Activated CD4-positive, alpha-beta T cell treated with anti-CD3 and anti-CD28 coated beads for 36 hours (primary cell): ENCODE results near the gene C1QTNF1. TPM values are rescaled to one million over a fixed set of nuclear protein-coding genes. Genes with fewer than 3 reads are reported as not detected.

Experiments used
- ATAC-seq: fragments of 200-7000 bp; cut with Tn5 transposase; one replicate; pipeline ENCODE4 v1.10.0; 2021; ENCODE audit warnings: mild to moderate bottlenecking, moderate library complexity
- CTCF ChIA-PET: fragments of 350-600 bp; sonication (Branson Sonifier 250); formaldehyde crosslinking; loops from one replicate; lab custom pipeline; 2021; ENCODE audit warnings: antibody characterized with exemption; lab: Charles Lee
- POLR2A ChIA-PET: fragments of 350-600 bp; sonication (Branson Sonifier 250); formaldehyde crosslinking; loops from one replicate; lab custom pipeline; 2021; ENCODE audit warnings: antibody characterized with exemption, inconsistent platforms; lab: Charles Lee
- DNase-seq: peaks from one replicate; pipeline ENCODE4 v3.0.0-alpha.2; 2020
- H3K27ac Mint-ChIP-seq: one replicate; pipeline ENCODE4 v1.8.0; 2021; ENCODE audit warnings: mixed read lengths
- H3K27me3 Mint-ChIP-seq: one replicate; pipeline ENCODE4 v1.8.0; 2021; ENCODE audit warnings: mixed read lengths
- H3K36me3 Mint-ChIP-seq: one replicate; pipeline ENCODE4 v1.8.0; 2021; ENCODE audit warnings: low read depth, mixed read lengths
- H3K4me1 Mint-ChIP-seq: one replicate; pipeline ENCODE4 v1.8.0; 2021; ENCODE audit warnings: mixed read lengths
- H3K4me3 Mint-ChIP-seq: one replicate; pipeline ENCODE4 v1.8.0; 2021; ENCODE audit warnings: mild to moderate bottlenecking, moderate library complexity, mixed read lengths
- H3K9me3 Mint-ChIP-seq: one replicate; pipeline ENCODE4 v1.8.0; 2021; ENCODE audit warnings: low read depth, mixed read lengths
- intact Hi-C, 2 experiments: fragments of 100-400 bp; cut with DNase I in 1 of 2; cut with micrococcal nuclease in 1 of 2; formaldehyde crosslinking; loops; one replicate each; pipeline versions ENCODE4 v1.14.2 to v1.15.1; 2022 to 2024; cut with DNase I, micrococcal nuclease
- total RNA-seq, 2 experiments: library from RNA; stranded (reverse); gene quantifications; one replicate each; pipeline ENCODE4 v1.2.3, GENCODE V29; 2021

The C1QTNF1 gene
- total RNA-seq, 2 experiments from 2014 or later, result 0.14 TPM; not detected in 1

DNA sequence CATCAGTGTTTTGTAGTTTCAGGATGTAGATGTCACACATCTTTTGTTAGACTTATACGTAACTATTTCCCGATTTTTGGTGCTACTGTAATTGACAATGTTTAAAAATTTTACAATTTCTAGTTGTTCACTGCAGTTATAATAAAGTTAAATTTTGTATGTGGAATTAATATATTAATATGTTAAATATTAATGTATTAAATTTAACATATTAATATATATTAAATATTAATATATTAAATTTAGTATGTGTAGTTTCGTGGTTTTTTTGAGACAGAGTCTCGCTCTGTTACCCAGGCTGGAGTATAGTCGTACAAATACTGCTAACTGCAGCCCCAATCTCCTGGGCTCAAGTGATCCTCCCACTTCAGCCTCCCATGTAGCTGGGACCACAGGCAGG lies 38.6 kb upstream of the C1QTNF1 start:
- DNase-seq (no peak), ATAC-seq (no peak)
- no peak overlapping the region for H3K4me3 Mint-ChIP-seq
- peaks cover 2% of the 10 kb centered on the region for H3K36me3 Mint-ChIP-seq
- intact Hi-C loops, result no loop called here
- H3K27ac Mint-ChIP-seq, result no peak overlapping the region
- POLR2A ChIA-PET, result interaction anchor here (0.6 kb wide), 1 partner anchor 20 kb away, joined by 3 read pairs; no protein-coding TSS in a partner anchor
- H3K4me1 Mint-ChIP-seq, result peaks cover 18% of the 10 kb centered on the region
- H3K9me3 Mint-ChIP-seq, result no peaks in the 10 kb centered on the region
- no peaks in the 10 kb centered on the region for H3K27me3 Mint-ChIP-seq
- CTCF ChIA-PET, result interaction anchor here (0.7 to 0.8 kb wide), 2 partner anchors 21 to 733 kb away, joined by 3 read pairs; no protein-coding TSS in a partner anchor

DNA sequence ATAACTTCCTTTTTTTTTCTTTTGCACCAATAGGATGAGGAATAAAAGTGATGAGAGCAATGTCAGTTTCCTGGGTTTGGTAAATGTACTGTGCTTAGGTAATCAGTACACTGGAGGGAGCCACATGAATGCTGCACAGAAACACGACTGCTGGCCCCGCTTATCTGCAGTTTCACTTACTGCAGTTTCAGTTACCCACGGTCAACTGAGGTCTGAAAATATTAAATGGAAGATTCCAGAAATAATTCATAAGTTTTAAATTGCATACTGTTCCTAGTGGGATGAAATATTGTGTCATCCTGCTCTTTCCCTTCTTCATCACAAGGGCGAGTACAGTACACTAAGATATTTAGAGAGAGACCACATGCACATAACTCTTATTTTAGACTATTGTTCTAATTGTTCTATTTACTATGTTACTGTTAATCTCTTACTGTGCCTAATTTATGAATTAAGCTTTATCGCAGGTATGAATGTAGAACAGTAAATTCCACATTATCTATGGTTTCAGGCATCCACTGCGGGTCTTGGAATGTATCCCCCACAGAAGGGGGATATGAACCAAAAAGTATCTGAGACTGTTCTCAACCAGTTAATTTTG lies 37.8 kb upstream of the C1QTNF1 start:
- H3K36me3 Mint-ChIP-seq, result peaks cover 10% of the 10 kb centered on the region
- no peak overlapping the region for H3K27ac Mint-ChIP-seq
- no peak overlapping the region for H3K4me3 Mint-ChIP-seq
- POLR2A ChIA-PET, result interaction anchor here (0.6 kb wide), 1 partner anchor 21 kb away, joined by 3 read pairs; no protein-coding TSS in a partner anchor
- intact Hi-C loops, result loop anchor here in 1 of 2 experiments (1.0 kb wide), 1 partner anchor 56 kb away; no protein-coding TSS in a partner anchor
- no peaks in the 10 kb centered on the region for H3K27me3 Mint-ChIP-seq
- no peaks in the 10 kb centered on the region for H3K9me3 Mint-ChIP-seq
- DNase-seq (peak; percentile 46), ATAC-seq (peak; percentile 76)
- H3K4me1 Mint-ChIP-seq, result peaks cover 18% of the 10 kb centered on the region
- CTCF ChIA-PET, result interaction anchor here (0.6 to 1.3 kb wide), 4 partner anchors 21 to 733 kb away, joined by 3 read pairs; no protein-coding TSS in a partner anchor

DNA sequence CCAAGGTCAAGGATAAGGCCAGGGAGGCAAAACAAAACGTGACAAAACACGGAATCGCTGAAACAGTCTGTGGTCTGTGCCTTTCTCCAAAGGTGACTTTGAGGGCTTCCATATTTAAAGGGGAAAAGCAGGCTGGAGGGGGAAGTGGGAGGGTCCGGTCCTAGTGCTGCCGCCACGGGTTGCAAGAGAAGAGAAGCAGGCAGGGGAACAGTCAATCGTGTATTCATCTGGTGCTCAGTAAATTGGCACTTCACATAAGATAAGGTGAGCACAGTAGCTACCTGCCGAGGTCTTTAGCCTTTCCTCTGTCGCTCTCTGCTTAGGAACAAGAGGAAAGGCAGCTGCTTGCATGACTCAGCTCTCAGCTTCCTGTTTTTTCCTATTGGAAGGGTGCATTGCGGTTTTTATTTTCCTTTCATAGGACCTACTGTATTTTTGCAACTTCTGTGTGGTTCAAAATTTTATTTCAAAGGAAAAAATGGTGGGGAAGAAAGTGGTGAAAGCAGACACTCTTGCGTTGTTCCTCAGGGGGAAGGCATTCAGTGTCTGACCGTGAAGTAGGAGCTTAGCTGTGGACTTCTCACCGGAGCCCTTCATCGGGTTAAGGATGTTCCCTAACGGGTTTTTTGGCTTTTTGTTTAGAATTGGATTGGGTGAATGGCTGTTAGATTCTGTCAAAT lies 37.2 kb upstream of the C1QTNF1 start:
- no peaks in the 10 kb centered on the region for H3K27me3 Mint-ChIP-seq
- POLR2A ChIA-PET, result no interaction called here
- peaks cover 18% of the 10 kb centered on the region for H3K4me1 Mint-ChIP-seq
- intact Hi-C loops, result loop anchor here in 1 of 2 experiments (1.0 kb wide), 1 partner anchor 56 kb away; no protein-coding TSS in a partner anchor
- CTCF ChIA-PET, result interaction anchor here (1.3 kb wide), 1 partner anchor 121 kb away, joined by 3 read pairs; no protein-coding TSS in a partner anchor
- no peaks in the 10 kb centered on the region for H3K9me3 Mint-ChIP-seq
- peak; percentile 59 for ATAC-seq
- H3K4me3 Mint-ChIP-seq, result no peak overlapping the region
- H3K36me3 Mint-ChIP-seq, result peaks cover 16% of the 10 kb centered on the region
- no peak overlapping the region for H3K27ac Mint-ChIP-seq
- DNase-seq, result no peak

DNA sequence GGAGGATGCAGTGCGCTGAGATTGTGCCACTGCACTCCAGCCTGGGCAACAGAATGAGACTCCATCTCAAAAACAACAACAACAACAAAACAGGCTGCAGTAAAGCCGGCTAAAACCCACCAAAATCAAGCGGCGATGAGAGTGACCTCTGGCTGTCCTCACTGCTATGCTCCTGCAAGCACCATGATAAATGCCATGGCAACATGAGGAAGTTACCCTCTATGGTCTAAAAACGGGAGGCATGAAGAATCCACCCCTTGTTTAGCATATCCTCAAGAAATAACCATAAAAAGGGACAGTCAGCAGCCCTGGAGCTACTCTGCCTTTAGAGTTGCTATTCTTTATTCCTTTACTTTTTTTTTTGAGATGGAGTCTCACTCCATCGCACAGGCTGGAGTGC lies 35.8 kb upstream of the C1QTNF1 start:
- Mint-ChIP-seq H3K9me3 (no peaks in the 10 kb centered on the region), H3K4me3 (no peak overlapping the region), H3K27ac (no peak overlapping the region), H3K36me3 (peaks cover 26% of the 10 kb centered on the region), H3K27me3 (no peaks in the 10 kb centered on the region), H3K4me1 (peaks cover 20% of the 10 kb centered on the region)
- POLR2A ChIA-PET, result interaction anchor here (0.6 to 0.7 kb wide), 2 partner anchors 17 to 698 kb away, joined by 3 read pairs; no protein-coding TSS in a partner anchor
- CTCF ChIA-PET, result no interaction called here
- intact Hi-C loops, result no loop called here
- no peak for ATAC-seq
- DNase-seq, result no peak

DNA sequence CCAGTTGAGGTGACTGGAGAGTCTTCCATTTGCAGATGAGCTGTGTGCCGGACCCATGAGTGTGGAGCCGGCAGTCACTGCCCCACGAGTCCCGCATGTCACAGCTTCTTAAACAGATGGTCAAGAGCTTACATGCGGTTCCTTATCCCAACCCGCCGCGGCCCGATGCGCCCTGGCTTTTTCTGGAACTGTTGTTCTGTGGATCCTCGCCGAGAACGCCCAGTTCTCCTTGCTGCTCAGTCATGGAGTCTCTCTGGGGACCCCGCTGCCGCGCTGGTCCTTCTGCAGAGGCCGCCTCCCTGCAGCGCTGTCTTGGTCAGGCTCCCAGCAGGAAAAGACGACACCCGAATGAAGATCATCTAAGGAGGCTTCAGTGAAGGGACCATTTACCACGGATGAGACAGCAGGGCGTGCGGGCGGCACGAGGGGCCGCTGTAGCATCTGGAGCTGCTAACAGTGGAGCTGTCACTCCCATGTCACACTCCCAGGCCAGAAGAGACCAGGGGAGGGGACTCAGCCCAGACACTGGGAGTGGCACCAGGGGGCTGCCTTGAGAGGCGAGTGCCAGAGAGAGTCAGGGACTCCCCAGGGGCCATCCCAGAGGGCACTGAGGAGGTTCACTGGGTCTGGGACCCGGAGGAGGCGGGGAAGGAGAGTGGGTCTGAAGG lies 33.5 kb upstream of the C1QTNF1 start:
- intact Hi-C loops, result loop anchor here in 1 of 2 experiments (10.0 kb wide), 1 partner anchor 56 kb away; no protein-coding TSS in a partner anchor
- DNase-seq (no peak), ATAC-seq (no peak)
- no peak overlapping the region for H3K4me3 Mint-ChIP-seq
- peaks cover 35% of the 10 kb centered on the region for H3K36me3 Mint-ChIP-seq
- no peak overlapping the region for H3K27ac Mint-ChIP-seq
- ChIA-PET CTCF (interaction anchor here (0.6 kb wide), 1 partner anchor 1629 kb away, joined by 3 read pairs; no protein-coding TSS in a partner anchor), POLR2A (no interaction called here)
- peaks cover 24% of the 10 kb centered on the region for H3K4me1 Mint-ChIP-seq
- no peaks in the 10 kb centered on the region for H3K27me3 Mint-ChIP-seq
- H3K9me3 Mint-ChIP-seq, result no peaks in the 10 kb centered on the region

DNA sequence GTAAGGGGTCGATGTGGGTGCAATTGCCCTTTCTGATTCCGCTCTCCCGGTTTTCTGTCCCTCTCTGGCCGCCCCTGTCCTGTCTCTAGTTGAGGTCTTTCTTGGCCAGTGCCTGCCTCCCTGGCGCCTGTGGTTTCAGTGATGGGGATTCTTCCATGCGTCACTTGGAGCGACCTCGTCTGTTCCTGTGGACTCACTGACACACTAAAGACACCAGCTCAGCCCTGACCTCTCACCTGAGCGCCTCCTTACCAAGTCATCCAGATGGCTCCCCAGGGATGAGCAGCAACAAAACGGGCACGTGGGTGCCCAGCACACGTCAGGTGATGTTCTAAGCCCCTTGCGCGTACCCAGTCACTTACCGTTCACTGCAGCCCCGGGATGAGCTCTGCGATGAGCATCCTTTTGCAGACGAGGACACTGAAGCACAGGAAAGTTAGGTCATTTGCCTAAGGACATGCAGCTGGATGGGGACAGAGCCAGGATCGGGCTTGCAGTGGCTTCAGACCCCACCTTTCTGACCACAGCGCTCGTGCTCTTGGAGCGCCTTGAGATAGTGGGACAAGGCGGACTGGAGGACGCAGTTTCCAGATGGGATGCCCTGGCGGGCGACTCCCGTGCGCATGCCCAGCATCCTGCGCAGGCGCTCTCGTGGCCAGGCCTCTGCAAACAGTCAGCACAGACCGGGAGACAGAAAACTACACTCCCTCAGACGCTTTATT lies 32.8 kb upstream of the C1QTNF1 start:
- intact Hi-C loops, result loop anchor here in 1 of 2 experiments (10.0 kb wide), 1 partner anchor 56 kb away; no protein-coding TSS in a partner anchor
- no peaks in the 10 kb centered on the region for H3K27me3 Mint-ChIP-seq
- DNase-seq (no peak), ATAC-seq (no peak)
- H3K36me3 Mint-ChIP-seq, result peaks cover 35% of the 10 kb centered on the region
- no peaks in the 10 kb centered on the region for H3K9me3 Mint-ChIP-seq
- ChIA-PET POLR2A (no interaction called here), CTCF (interaction anchor here (0.6 kb wide), 2 partner anchors 567 to 1630 kb away, joined by 3 read pairs; no protein-coding TSS in a partner anchor)
- H3K27ac Mint-ChIP-seq, result no peak overlapping the region
- H3K4me3 Mint-ChIP-seq, result no peak overlapping the region
- peaks cover 19% of the 10 kb centered on the region for H3K4me1 Mint-ChIP-seq

DNA sequence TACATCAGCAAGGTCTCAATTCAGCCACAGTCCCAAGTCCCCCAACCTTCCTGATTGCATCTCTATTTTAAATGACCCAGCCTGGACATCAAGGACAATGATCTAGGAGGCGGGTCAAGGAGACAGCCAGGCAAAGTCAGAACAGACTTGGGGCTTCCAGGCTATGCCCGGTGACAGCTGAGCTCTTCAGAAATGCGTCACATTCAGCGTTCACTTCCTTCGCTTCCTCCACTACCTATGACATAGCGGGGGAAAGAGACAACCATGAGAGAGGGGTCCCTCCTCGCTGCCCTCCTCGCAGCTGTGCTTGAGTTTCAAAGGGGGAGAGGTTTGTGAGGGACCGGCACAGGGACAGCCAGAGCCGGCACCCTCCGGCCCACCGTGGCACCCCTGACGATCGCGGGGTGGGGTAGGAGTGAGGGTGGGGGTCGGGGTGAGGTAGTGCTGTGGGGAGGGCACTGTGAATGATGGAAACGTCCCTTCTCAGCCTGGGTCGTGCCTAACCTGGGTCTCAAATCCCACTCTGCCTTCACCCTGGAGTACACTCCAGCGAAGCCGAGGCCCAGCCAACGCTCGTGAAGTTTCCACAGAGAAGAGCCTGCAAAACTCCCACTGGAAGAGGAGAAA lies 31.9 kb upstream of the C1QTNF1 start:
- Mint-ChIP-seq H3K36me3 (peaks cover 35% of the 10 kb centered on the region), H3K4me3 (no peak overlapping the region), H3K27ac (no peak overlapping the region), H3K27me3 (no peaks in the 10 kb centered on the region), H3K4me1 (peaks cover 11% of the 10 kb centered on the region), H3K9me3 (no peaks in the 10 kb centered on the region)
- intact Hi-C loops, result loop anchor here in 1 of 2 experiments (10.0 kb wide), 1 partner anchor 57 kb away; no protein-coding TSS in a partner anchor
- ATAC-seq (no peak), DNase-seq (peak; percentile 2)
- ChIA-PET CTCF (no interaction called here), POLR2A (no interaction called here)

DNA sequence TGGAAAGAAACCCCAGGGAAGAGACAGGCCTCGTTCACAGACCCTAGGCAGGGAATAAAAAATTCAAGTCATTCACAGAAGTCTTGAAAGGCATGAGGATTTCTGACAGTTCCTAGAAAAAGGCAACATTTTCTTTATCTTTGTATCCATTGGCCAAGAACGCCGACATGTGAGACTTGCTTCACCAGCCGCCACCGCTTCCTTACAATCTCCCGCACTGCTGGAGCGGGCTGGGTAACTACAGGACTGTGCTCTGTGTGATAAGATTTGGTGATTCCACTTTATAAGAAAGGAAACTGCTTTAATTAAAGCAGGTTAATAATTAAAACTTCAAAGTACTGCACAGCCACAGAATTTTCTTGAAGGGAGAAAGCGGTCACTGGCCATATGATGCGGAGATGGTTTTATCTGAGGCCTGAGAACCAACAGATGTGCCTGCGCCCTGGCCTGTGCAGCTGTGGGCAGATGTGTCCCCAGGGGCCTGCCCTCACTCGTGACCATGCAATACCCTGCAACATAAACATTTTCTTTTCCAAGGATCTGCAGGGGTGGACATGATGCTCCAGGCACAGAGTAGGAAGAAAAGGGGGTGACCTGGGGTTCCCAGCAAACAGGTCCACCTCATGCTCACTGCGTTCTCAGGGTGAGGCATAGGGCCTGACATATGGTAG lies 31.3 kb upstream of the C1QTNF1 start:
- ChIA-PET POLR2A (no interaction called here), CTCF (interaction anchor here (0.7 kb wide), 2 partner anchors 59 to 193 kb away, joined by 3 read pairs; no protein-coding TSS in a partner anchor)
- Mint-ChIP-seq H3K9me3 (no peaks in the 10 kb centered on the region), H3K27me3 (no peaks in the 10 kb centered on the region), H3K27ac (no peak overlapping the region), H3K4me1 (peaks cover 6% of the 10 kb centered on the region), H3K4me3 (no peak overlapping the region), H3K36me3 (peaks cover 35% of the 10 kb centered on the region)
- DNase-seq (peak; percentile 0), ATAC-seq (no peak)
- intact Hi-C loops, result loop anchor here in 1 of 2 experiments (10.0 kb wide), 1 partner anchor 58 kb away; no protein-coding TSS in a partner anchor

DNA sequence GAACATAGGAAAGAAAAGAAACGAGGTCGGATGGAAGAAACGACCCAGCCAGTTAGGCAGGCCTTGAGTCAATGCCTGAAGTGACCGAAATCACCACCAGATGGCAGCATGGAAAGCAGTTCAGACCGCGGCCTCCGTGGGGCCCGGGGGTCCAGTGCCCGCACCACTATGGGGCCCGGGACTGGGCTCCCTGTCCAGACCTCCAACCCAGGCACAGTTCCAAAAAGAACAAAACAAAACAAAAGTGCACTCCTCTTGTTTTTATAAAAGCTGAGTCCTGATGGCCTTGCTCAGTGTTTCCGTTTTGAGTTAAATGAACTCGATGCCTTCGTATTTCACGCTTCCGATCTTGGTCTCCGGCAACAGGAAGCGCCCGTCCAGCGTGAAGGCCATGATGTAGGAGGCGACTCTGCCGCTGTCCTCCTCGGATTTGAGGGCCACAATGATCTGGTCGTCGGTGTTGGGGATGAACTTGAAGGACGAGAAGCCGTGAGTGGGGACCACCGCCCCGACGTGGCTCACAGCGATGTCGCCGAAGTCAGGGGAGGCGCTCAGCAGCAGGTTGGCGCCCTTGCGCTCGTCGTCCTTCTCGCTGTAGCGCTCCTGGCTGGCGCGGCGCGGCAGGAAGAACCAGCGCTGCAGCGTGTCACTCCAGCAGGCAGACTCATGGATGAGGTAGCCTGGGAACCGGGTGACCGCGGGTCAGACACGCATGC lies 30.6 kb upstream of the C1QTNF1 start:
- H3K27ac Mint-ChIP-seq, result no peak overlapping the region
- intact Hi-C loops, result loop anchor here in 1 of 2 experiments (10.0 kb wide), 1 partner anchor 59 kb away; no protein-coding TSS in a partner anchor
- CTCF ChIA-PET, result interaction anchor here (0.7 kb wide), 2 partner anchors 58 to 194 kb away, joined by 3 read pairs; no protein-coding TSS in a partner anchor
- H3K4me3 Mint-ChIP-seq, result no peak overlapping the region
- POLR2A ChIA-PET, result no interaction called here
- peak; percentile 77 for DNase-seq
- H3K4me1 Mint-ChIP-seq, result peaks cover 6% of the 10 kb centered on the region
- ATAC-seq, result peak; percentile 78
- no peaks in the 10 kb centered on the region for H3K9me3 Mint-ChIP-seq
- H3K36me3 Mint-ChIP-seq, result peaks cover 36% of the 10 kb centered on the region
- H3K27me3 Mint-ChIP-seq, result no peaks in the 10 kb centered on the region
